Right lobe of liver (tissue), 4 donors: ENCODE measurements around the gene ACOX1.

Experiments
- POLR2A ChIP-seq: fragments of 450-650 bp; IDR thresholded peaks from one replicate; pipeline ENCODE4 v1.6.1; 2017; ENCODE audit warnings: antibody characterized with exemption, mild to moderate bottlenecking
- TF ChIP-seq, protein P1 (sequence below), 4 donors: fragments of 200-600 bp in 3 of 4; fragments of 450-650 bp in 1 of 4; IDR thresholded peaks; one replicate each; pipeline versions ENCODE4 v1.5.1 to v1.8.0; 2016 to 2022; ENCODE audit warnings: antibody characterized with exemption in 4 of 4, mild to moderate bottlenecking in 2 of 4
- donor health status: DM: no; HTN: no; CAD: no.
- donor health status: DM: no; HTN: no; CAD: no.
- donor health status: DM: no; HTN: yes; CAD: no.

DNA sequence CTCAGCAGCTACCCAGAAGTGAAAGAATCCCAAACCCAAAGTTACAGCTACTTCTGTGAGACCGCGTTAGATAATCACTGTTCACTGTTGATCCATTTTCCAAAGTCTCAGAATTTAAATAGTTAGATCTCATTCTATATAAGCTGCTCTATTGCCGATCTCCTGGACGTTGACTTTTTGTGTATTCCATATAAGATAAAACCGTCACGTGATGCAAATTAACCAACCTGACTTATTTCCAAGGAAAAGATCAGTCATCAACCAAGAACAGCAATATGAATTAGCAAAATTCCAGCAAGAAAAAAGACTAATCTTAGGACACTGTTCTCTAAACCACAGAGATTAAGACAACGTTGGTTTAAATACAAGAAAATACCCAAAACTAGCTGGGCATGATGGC, 8.3 kb downstream of the ACOX1 start:
- TF ChIP-seq, protein P1, sequence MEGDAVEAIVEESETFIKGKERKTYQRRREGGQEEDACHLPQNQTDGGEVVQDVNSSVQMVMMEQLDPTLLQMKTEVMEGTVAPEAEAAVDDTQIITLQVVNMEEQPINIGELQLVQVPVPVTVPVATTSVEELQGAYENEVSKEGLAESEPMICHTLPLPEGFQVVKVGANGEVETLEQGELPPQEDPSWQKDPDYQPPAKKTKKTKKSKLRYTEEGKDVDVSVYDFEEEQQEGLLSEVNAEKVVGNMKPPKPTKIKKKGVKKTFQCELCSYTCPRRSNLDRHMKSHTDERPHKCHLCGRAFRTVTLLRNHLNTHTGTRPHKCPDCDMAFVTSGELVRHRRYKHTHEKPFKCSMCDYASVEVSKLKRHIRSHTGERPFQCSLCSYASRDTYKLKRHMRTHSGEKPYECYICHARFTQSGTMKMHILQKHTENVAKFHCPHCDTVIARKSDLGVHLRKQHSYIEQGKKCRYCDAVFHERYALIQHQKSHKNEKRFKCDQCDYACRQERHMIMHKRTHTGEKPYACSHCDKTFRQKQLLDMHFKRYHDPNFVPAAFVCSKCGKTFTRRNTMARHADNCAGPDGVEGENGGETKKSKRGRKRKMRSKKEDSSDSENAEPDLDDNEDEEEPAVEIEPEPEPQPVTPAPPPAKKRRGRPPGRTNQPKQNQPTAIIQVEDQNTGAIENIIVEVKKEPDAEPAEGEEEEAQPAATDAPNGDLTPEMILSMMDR (IDR thresholded peaks at IDR 0.05) = no peak
- no peak for TF ChIP-seq POLR2A
